CD4-positive, alpha-beta memory T cell (primary cell): ENCODE measurements around the gene EPHA3. TPM values are rescaled to one million over a fixed set of nuclear protein-coding genes. Genes with fewer than 3 reads are reported as not detected.

Source experiments
- CTCF ChIA-PET: fragments of 350-600 bp; sonication (Branson Sonifier 250); formaldehyde crosslinking; loops from one replicate; lab custom pipeline; 2021; ENCODE audit warnings: inconsistent platforms; ENCODE audit not compliant: partially characterized antibody; lab: Charles Lee
- POLR2A ChIA-PET: fragments of 350-600 bp; sonication (Branson Sonifier 250); formaldehyde crosslinking; loops from one replicate; lab custom pipeline; 2021; ENCODE audit not compliant: partially characterized antibody; lab: Charles Lee
- DNase-seq, 5 donors: peaks; one replicate each; pipeline versions ENCODE4 v3.0.0 to v3.0.0-alpha.2; 2020 to 2022; ENCODE audit warnings: mixed read lengths in 1 of 5
- H3K27ac ChIP-seq: one replicate; pipeline ENCODE4 v1.7.0; 2013; ENCODE audit warnings: low read depth, low read length
- H3K27me3 ChIP-seq: 2 replicates; pipeline ENCODE4 v1.7.0; 2013; ENCODE audit warnings: mild to moderate bottlenecking, low read length, moderate library complexity; ENCODE audit not compliant: insufficient read depth
- H3K36me3 ChIP-seq: 2 replicates; pipeline ENCODE4 v1.7.0; 2013; ENCODE audit warnings: mild to moderate bottlenecking, low read length, moderate library complexity; ENCODE audit not compliant: insufficient read depth
- H3K4me1 ChIP-seq: 2 replicates; pipeline ENCODE4 v1.7.0; 2013; ENCODE audit warnings: mild to moderate bottlenecking, low read length, moderate library complexity; ENCODE audit not compliant: insufficient read depth
- H3K4me3 ChIP-seq, 2 donors: one replicate each; pipeline ENCODE4 v1.7.0; 2013; ENCODE audit warnings: low read length in 2 of 2, mild to moderate bottlenecking in 1 of 2
- H3K9me3 ChIP-seq, 2 donors: one replicate each; pipeline ENCODE4 v1.7.0; 2013; ENCODE audit warnings: low read length in 2 of 2, control low read depth in 1 of 2; ENCODE audit not compliant: control insufficient read depth in 1 of 2
- H3K27ac Mint-ChIP-seq, 7 donors: one replicate each; pipeline ENCODE4 v1.8.0; 2020 to 2021; ENCODE audit warnings: mixed read lengths in 7 of 7, mild to moderate bottlenecking in 6 of 7, inconsistent platforms in 3 of 7, moderate library complexity in 3 of 7
- H3K27me3 Mint-ChIP-seq, 2 donors: one replicate each; pipeline ENCODE4 v1.8.0; 2020 to 2021; ENCODE audit warnings: mixed read lengths in 2 of 2
- H3K36me3 Mint-ChIP-seq, 2 donors: one replicate each; pipeline ENCODE4 v1.8.0; 2020 to 2021; ENCODE audit warnings: mixed read lengths in 2 of 2, inconsistent platforms in 1 of 2, mild to moderate bottlenecking in 1 of 2
- H3K4me1 Mint-ChIP-seq, 4 donors: one replicate each; pipeline ENCODE4 v1.8.0; 2020 to 2021; ENCODE audit warnings: mixed read lengths in 4 of 4, mild to moderate bottlenecking in 1 of 4
- H3K4me3 Mint-ChIP-seq, 8 donors: one replicate each; pipeline ENCODE4 v1.8.0; 2020 to 2021; ENCODE audit warnings: mixed read lengths in 8 of 8, mild to moderate bottlenecking in 7 of 8, moderate library complexity in 6 of 8, inconsistent platforms in 3 of 8
- H3K9me3 Mint-ChIP-seq, 8 donors: one replicate each; pipeline ENCODE4 v1.8.0; 2020 to 2021; ENCODE audit warnings: mixed read lengths in 8 of 8, mild to moderate bottlenecking in 5 of 8, inconsistent platforms in 3 of 8, moderate library complexity in 1 of 8
- intact Hi-C: fragments of 100-400 bp; cut with micrococcal nuclease; formaldehyde crosslinking; loops from one replicate; pipeline ENCODE4 v1.15.1; 2023
- polyA plus RNA-seq, 2 donors: library from polyadenylated mRNA; unstranded; fragments of 300-500 nt; fragmentation: Illumina TruSeq; gene quantifications; one replicate each; pipeline ENCODE4 v1.2.3, GENCODE V29; 2021
- total RNA-seq, 2 experiments: library from RNA; stranded (reverse); gene quantifications; one replicate each; pipeline ENCODE4 v1.2.3, GENCODE V29; 2021

The EPHA3 gene
- total and polyA plus RNA-seq, 4 experiments from 2014 or later, result not detected

- Histone ChIP-seq H3K27me3 (no peaks in the 10 kb centered on the region), H3K36me3 (no peaks in the 10 kb centered on the region), H3K9me3 (no peaks in the 10 kb centered on the region), H3K4me3 (no peak overlapping the region), H3K4me1 (peaks cover 9% of the 10 kb centered on the region), H3K27ac (no peak overlapping the region)
- peak overlapping the region in 6 of 8 donors; percentile 75 to 84 (median 80) for H3K4me3 Mint-ChIP-seq
- H3K9me3 Mint-ChIP-seq, result peaks cover 0 to 3% (median 0%) of the 10 kb centered on the region in 8 donors
- peaks cover 12 to 17% (median 14%) of the 10 kb centered on the region in 4 donors for H3K4me1 Mint-ChIP-seq
- H3K36me3 Mint-ChIP-seq, result no peaks in the 10 kb centered on the region
- ChIA-PET POLR2A (no interaction called here), CTCF (no interaction called here)
- intact Hi-C loops, result no loop called here
- DNase-seq, result no peak
- no peak overlapping the region for H3K27ac Mint-ChIP-seq
- H3K27me3 Mint-ChIP-seq, result peaks cover 2 to 5% of the 10 kb centered on the region in 2 donors
Measured at GRCh38 chr3:89108291-89108550, 800 bp downstream of the EPHA3 start.

DNA sequence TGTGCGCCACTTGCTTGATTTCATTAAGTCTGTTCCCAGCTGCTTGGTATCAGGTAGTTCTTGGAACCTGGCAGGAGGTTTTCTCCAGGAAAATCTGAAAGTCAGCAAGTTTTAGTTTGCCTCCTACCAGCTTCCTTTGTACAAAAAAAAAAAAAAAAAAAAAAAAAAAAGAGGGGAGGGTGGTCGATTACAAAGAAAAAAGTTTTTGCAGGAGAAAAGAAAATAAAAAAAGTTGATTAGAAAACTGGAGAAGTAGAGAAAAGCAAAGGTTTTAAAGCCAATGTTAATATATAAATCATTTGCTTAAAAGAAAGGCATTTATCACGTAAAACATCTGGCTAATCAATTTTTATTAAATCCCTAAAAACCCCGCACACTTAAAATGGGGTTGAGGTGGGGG is 5.9 kb downstream of the EPHA3 start:
- H3K9me3 ChIP-seq, result no peaks in the 10 kb centered on the region
- intact Hi-C loops, result loop anchor here (5.0 kb wide), 1 partner anchor 911 kb away; no protein-coding TSS in a partner anchor
- CTCF ChIA-PET, result no interaction called here
- no peaks in the 10 kb centered on the region for H3K27me3 ChIP-seq
- POLR2A ChIA-PET, result no interaction called here
- Mint-ChIP-seq H3K4me1 (peaks cover under 1 to 6% (median 5%) of the 10 kb centered on the region in 4 donors), H3K9me3 (no peaks in the 10 kb centered on the region), H3K4me3 (no peak overlapping the region), H3K27ac (no peak overlapping the region), H3K36me3 (no peaks in the 10 kb centered on the region), H3K27me3 (peaks cover 0 to 5% of the 10 kb centered on the region in 2 donors)
- no peaks in the 10 kb centered on the region for H3K36me3 ChIP-seq
- peaks cover under 1% of the 10 kb centered on the region for H3K4me1 ChIP-seq
- no peak for DNase-seq
- no peak overlapping the region for H3K27ac ChIP-seq
- no peak overlapping the region for H3K4me3 ChIP-seq

DNA sequence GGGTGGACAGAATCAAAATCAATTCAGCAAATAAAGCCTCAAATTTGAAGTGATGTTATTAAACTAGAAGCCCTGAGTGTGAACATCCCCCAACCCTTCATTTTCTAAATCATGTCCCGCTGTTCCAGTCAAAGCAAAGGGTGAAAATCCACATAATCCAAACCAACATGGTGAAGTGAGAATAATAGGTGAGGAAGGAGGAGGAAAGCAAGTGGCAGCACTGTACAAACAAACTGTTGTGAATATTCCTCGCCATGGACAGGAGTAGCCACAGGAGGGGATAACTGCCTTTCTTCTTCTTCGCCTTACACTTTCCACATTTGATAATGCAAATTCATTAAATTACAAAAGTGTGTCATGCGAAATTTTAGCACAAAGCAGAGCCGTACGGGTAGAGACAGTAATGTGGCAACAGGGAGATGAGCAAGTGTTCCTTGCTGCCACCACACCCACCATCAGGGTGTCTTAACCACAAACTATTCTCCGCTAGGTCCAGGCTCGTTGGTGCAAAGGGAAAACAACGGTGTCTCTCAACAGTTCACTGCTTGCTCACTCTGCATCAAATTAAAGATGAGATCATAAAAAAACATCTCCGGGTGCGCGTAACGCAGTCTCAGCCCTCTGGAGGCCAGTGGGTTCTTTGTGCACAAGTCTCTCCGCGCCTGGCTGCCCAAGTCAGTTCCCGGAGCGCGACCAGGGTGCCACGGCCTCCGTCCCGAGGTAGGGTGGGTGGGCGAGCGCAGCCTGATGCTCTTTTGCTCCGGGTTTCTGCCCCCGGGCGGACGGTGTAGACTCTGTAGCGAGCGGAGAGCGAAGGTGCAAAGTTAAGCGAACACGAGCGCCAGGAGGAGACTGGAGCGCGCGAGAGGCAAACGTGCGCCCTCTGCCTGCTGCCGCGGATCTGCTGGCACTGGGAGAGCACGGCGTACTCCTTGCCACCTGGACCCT is 6.7 kb downstream of the EPHA3 start:
- Mint-ChIP-seq H3K36me3 (no peaks in the 10 kb centered on the region), H3K4me3 (peak overlapping the region in 7 of 8 donors; percentile 15 to 66 (median 61))
- intact Hi-C loops, result loop anchor here (5.0 kb wide), 1 partner anchor 912 kb away; no protein-coding TSS in a partner anchor

DNA sequence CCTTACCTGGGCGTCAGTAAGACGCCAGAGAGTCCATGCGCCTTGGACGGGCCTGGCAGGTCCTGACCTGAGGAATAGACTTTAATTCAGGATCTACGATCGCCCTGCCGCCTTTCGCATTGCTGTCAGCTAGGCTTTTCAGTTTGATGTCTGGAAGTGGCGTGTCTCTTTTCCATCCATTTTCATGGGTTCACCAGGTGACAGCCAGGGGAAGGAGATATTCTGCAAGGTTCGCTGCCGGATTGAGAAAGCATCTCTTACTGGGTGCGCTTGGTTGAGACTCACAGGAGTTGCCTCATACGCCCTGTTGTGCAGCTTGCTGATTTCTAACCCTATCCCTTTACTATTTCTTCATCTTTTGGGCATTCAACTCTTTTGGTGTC is 7.4 kb downstream of the EPHA3 start:
- no peaks in the 10 kb centered on the region for H3K36me3 Mint-ChIP-seq
- POLR2A ChIA-PET, result no interaction called here
- intact Hi-C loops, result loop anchor here (5.0 kb wide), 1 partner anchor 913 kb away; no protein-coding TSS in a partner anchor
- H3K4me1 ChIP-seq, result no peaks in the 10 kb centered on the region
- no peak overlapping the region for H3K27ac ChIP-seq
- CTCF ChIA-PET, result no interaction called here
- H3K4me3 ChIP-seq, result no peak overlapping the region
- no peaks in the 10 kb centered on the region for H3K9me3 ChIP-seq
- H3K9me3 Mint-ChIP-seq, result no peaks in the 10 kb centered on the region
- no peak for DNase-seq
- H3K4me3 Mint-ChIP-seq, result no peak overlapping the region
- H3K27ac Mint-ChIP-seq, result no peak overlapping the region
- no peaks in the 10 kb centered on the region for H3K27me3 ChIP-seq
- peaks cover 0 to 5% of the 10 kb centered on the region in 2 donors for H3K27me3 Mint-ChIP-seq
- H3K36me3 ChIP-seq, result no peaks in the 10 kb centered on the region
- H3K4me1 Mint-ChIP-seq, result peaks cover 0 to 6% (median 5%) of the 10 kb centered on the region in 4 donors

More for the DNA sequence above, 6.7 kb downstream of the EPHA3 start:
- ChIA-PET POLR2A (no interaction called here), CTCF (no interaction called here)
- Histone ChIP-seq H3K36me3 (no peaks in the 10 kb centered on the region), H3K4me1 (no peaks in the 10 kb centered on the region), H3K27ac (no peak overlapping the region), H3K9me3 (no peaks in the 10 kb centered on the region), H3K27me3 (no peaks in the 10 kb centered on the region), H3K4me3 (no peak overlapping the region)
- Mint-ChIP-seq H3K4me1 (peaks cover 0 to 6% (median 5%) of the 10 kb centered on the region in 4 donors), H3K9me3 (no peaks in the 10 kb centered on the region), H3K27me3 (peaks cover 0 to 5% of the 10 kb centered on the region in 2 donors), H3K27ac (no peak overlapping the region)
- peak; percentile 5 to 25 (median 10) for DNase-seq

DNA sequence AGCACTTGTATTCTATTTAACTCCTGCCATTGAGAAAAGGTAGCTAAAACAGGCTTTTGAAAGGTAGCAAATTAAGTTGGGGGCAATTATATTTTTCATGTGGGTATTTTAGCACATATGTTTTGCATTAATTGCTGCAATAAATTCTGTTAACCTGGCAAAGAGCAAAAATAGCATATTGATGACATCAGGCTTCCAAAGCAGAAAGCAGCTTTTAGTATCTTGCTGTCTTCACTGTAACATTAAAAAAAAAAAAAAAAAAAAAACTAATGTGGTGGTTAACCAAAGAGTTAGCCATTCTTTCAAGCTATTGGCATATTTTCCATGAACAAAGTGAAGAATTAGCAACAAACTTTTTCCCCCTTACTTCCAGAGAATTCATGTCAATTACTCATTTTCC is 9.1 kb downstream of the EPHA3 start:
- Mint-ChIP-seq H3K9me3 (no peaks in the 10 kb centered on the region), H3K36me3 (no peaks in the 10 kb centered on the region), H3K27me3 (peaks cover 0 to 5% of the 10 kb centered on the region in 2 donors), H3K4me1 (peaks cover 0 to 6% (median 5%) of the 10 kb centered on the region in 4 donors), H3K4me3 (no peak overlapping the region), H3K27ac (no peak overlapping the region)
- Histone ChIP-seq H3K9me3 (no peaks in the 10 kb centered on the region), H3K36me3 (no peaks in the 10 kb centered on the region), H3K4me3 (no peak overlapping the region), H3K27me3 (no peaks in the 10 kb centered on the region), H3K27ac (no peak overlapping the region), H3K4me1 (no peaks in the 10 kb centered on the region)
- intact Hi-C loops, result no loop called here
- CTCF ChIA-PET, result no interaction called here
- POLR2A ChIA-PET, result no interaction called here
- no peak for DNase-seq

- Mint-ChIP-seq H3K36me3 (no peaks in the 10 kb centered on the region), H3K4me1 (no peaks in the 10 kb centered on the region), H3K27me3 (no peaks in the 10 kb centered on the region), H3K9me3 (peaks cover 0 to 10% (median 6%) of the 10 kb centered on the region in 8 donors), H3K27ac (no peak overlapping the region), H3K4me3 (no peak overlapping the region)
- Histone ChIP-seq H3K9me3 (no peaks in the 10 kb centered on the region), H3K4me1 (no peaks in the 10 kb centered on the region), H3K27me3 (no peaks in the 10 kb centered on the region), H3K4me3 (no peak overlapping the region), H3K36me3 (no peaks in the 10 kb centered on the region), H3K27ac (no peak overlapping the region)
- intact Hi-C loops, result no loop called here
- ChIA-PET POLR2A (no interaction called here), CTCF (no interaction called here)
- DNase-seq, result no peak
Measured at GRCh38 chr3:89138048-89138447, 30.6 kb downstream of the EPHA3 start.

- no peak for DNase-seq
- Histone ChIP-seq H3K4me3 (no peak overlapping the region), H3K9me3 (no peaks in the 10 kb centered on the region), H3K27ac (no peak overlapping the region), H3K4me1 (no peaks in the 10 kb centered on the region), H3K36me3 (no peaks in the 10 kb centered on the region), H3K27me3 (no peaks in the 10 kb centered on the region)
- intact Hi-C loops, result no loop called here
- Mint-ChIP-seq H3K4me1 (no peaks in the 10 kb centered on the region), H3K27me3 (no peaks in the 10 kb centered on the region), H3K36me3 (no peaks in the 10 kb centered on the region), H3K4me3 (no peak overlapping the region), H3K27ac (no peak overlapping the region), H3K9me3 (peaks cover 0 to 7% (median 0%) of the 10 kb centered on the region in 8 donors)
- ChIA-PET CTCF (no interaction called here), POLR2A (no interaction called here)
Measured at GRCh38 chr3:89139870-89140269, 32.4 kb downstream of the EPHA3 start.
